Common myeloid progenitor, CD34-positive (primary cell): ENCODE results near the gene RBM38.

Experiments used
- CTCF ChIA-PET: fragments of 350-600 bp; sonication (Branson Sonifier 250); formaldehyde crosslinking; loops from one replicate; lab custom pipeline; 2021; ENCODE audit warnings: antibody characterized with exemption; lab: Charles Lee
- POLR2A ChIA-PET: fragments of 350-600 bp; sonication (Branson Sonifier 250); formaldehyde crosslinking; loops from one replicate; lab custom pipeline; 2021; ENCODE audit warnings: antibody characterized with exemption; lab: Charles Lee
- DNase-seq, 3 donors: peaks; one replicate each; pipeline versions ENCODE4 v3.0.0 to v3.0.0-alpha.2; 2013
- H3K27ac ChIP-seq, 2 experiments: 1 replicate in 1 of 2; 2 replicates in 1 of 2; pipeline ENCODE4 v1.7.0; 2013; ENCODE audit warnings: inconsistent platforms in 2 of 2, low read length in 2 of 2, mild to moderate bottlenecking in 2 of 2, low read depth in 1 of 2, moderate library complexity in 1 of 2; ENCODE audit not compliant: severe bottlenecking in 2 of 2, insufficient read depth in 1 of 2, poor library complexity in 1 of 2
- H3K27me3 ChIP-seq, 5 experiments: replicated peaks in 2 of 5; 1 replicate in 3 of 5; 2 replicates in 2 of 5; pipeline versions ENCODE4 v1.6.1 to v1.7.0; 2013; ENCODE audit warnings: low read length in 4 of 5, mild to moderate bottlenecking in 2 of 5, moderate library complexity in 2 of 5, inconsistent platforms in 1 of 5; ENCODE audit not compliant: insufficient read depth in 5 of 5, control insufficient read depth in 4 of 5
- H3K36me3 ChIP-seq, 4 experiments: 1 replicate in 2 of 4; 2 replicates in 2 of 4; pipeline versions ENCODE4 v1.6.1 to v1.7.0; 2013; ENCODE audit warnings: low read length in 3 of 4, control low read depth in 1 of 4, mild to moderate bottlenecking in 1 of 4; ENCODE audit not compliant: control insufficient read depth in 4 of 4, insufficient read depth in 4 of 4
- H3K4me1 ChIP-seq, 4 experiments: 1 replicate in 3 of 4; 2 replicates in 1 of 4; pipeline versions ENCODE4 v1.6.1 to v1.7.1; 2013; ENCODE audit warnings: low read length in 3 of 4, mild to moderate bottlenecking in 3 of 4, control low read depth in 1 of 4, inconsistent platforms in 1 of 4, moderate library complexity in 1 of 4; ENCODE audit not compliant: control insufficient read depth in 4 of 4, insufficient read depth in 4 of 4; ENCODE audit errors: control extremely low read depth in 1 of 4
- H3K4me3 ChIP-seq, 7 experiments: 1 replicate in 4 of 7; 2 replicates in 3 of 7; pipeline versions ENCODE4 v1.5.1 to v1.7.0; 2013; ENCODE audit warnings: mild to moderate bottlenecking in 7 of 7, low read length in 6 of 7, moderate library complexity in 6 of 7, inconsistent platforms in 2 of 7, low read depth in 2 of 7, control low read depth in 1 of 7; ENCODE audit not compliant: insufficient read depth in 4 of 7, control insufficient read depth in 1 of 7; ENCODE audit errors: extremely low read depth in 1 of 7
- H3K9me3 ChIP-seq, 5 experiments: 1 replicate in 4 of 5; 2 replicates in 1 of 5; pipeline versions ENCODE4 v1.6.1 to v1.7.1; 2013; ENCODE audit warnings: low read length in 4 of 5, mild to moderate bottlenecking in 2 of 5, inconsistent platforms in 1 of 5, low read depth in 1 of 5, moderate library complexity in 1 of 5; ENCODE audit not compliant: control insufficient read depth in 4 of 5, insufficient read depth in 2 of 5; ENCODE audit errors: control extremely low read depth in 1 of 5
- WGBS: methylation state at CpG from one replicate; pipeline ENCODE4 v1.1.5; 2013; ENCODE audit not compliant: insufficient coverage; 5-methylcytosine and 5-hydroxymethylcytosine counted together

Gene RBM38

DNA sequence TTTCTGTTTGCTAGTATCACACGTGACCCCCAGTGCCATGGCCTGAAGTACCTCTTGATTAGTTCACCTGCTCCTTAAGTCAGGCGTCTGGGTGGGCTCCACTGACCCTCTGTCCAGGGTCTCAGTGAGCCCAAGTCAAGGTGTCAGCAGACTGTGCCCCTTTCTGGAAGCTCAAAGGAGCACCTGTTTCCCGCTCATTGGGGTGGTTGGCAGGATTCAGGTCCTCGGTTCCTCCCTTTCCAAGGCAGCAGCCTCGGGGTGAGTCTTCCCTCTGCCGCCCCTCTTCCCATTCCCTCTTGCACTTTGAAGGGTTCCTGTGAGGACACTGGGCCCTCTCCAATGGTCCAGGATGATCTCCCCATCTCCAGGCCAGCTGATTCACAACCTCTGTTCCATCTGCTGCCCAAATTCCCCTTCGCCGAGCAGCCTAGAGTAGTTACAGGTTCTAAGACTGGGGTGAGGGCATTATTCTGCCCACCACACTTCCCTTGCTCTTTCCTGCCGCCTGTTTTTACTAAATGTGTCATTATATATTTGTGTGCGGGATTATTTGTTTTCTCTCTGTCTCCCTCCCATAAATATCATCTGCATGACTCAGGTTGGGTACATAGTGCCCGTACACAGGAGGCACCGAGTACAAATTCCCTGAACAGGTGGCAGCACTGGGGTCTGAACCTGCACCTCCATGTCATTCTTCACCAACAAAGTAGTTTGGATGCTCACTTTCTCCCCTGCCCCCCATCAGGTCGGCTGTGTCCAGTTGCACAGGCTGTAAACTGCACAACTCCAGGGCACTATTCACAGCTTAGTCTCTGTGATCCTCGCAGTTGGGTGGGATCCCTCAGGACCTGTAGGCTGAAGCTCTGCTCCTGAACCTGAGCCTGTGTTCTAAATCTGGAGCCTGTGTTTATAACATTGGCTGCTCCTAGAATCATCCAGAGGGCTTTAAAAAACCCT, 58.5 kb downstream of the RBM38 start:
- WGBS = 54% methylated on average over 9 of the region's 14 CpGs
- CTCF ChIA-PET = interaction anchor here (1.0 to 6.7 kb wide), 10 partner anchors 11 to 52 kb away, joined by 3 to 27 read pairs (median 5); no protein-coding TSS in a partner anchor
- no peak overlapping the region for H3K27ac ChIP-seq

DNA sequence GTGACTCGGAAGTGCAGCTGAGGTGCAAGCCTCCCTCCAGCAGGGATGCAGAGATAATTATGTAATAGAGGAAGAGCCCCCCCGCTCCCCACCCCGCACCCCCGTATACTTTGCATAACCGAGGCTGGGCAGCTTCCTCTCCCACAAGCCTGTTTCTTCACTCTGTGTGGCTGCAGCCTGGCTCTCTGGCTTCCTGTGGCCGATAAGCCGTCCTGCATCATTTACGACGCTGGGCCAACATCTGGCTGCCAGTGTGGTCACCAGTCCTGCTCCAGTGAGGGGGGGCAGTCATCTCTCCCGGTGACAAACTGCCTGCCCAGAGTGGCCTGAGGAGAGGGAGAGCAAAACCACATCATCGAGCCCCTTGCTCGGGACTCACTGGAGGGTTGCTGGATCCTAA, 59.2 kb downstream of the RBM38 start:
- Histone ChIP-seq H3K27ac (peak overlapping the region in 1 of 2 experiments; percentile 36), H3K4me3 (peak overlapping the region in 3 of 7 experiments; percentile 16 to 58 (median 46)), H3K36me3 (no peaks in the 10 kb centered on the region), H3K4me1 (peaks cover 16 to 44% (median 40%) of the 10 kb centered on the region in 4 experiments), H3K9me3 (no peaks in the 10 kb centered on the region), H3K27me3 (no peaks in the 10 kb centered on the region)
- peak; percentile 68 to 94 (median 91) for DNase-seq
- ChIA-PET CTCF (interaction anchor here (1.0 to 6.7 kb wide), 9 partner anchors 12 to 53 kb away, joined by 3 to 27 read pairs (median 4); no protein-coding TSS in a partner anchor), POLR2A (interaction anchor here (0.8 to 2.3 kb wide), 4 partner anchors 22 to 59 kb away, joined by 3 to 9 read pairs (median 6); partner anchors contain the start of gene RBM38)
- WGBS = 0% methylated on average over 8 of the region's 12 CpGs

More for the DNA sequence above, 58.5 kb downstream of the RBM38 start:
- POLR2A ChIA-PET = interaction anchor here (0.6 to 2.3 kb wide), 5 partner anchors 23 to 59 kb away, joined by 3 to 9 read pairs (median 5); partner anchors contain the start of gene RBM38
- Histone ChIP-seq H3K4me1 (peaks cover 16 to 44% (median 40%) of the 10 kb centered on the region in 4 experiments), H3K4me3 (peak overlapping the region in 3 of 7 experiments; percentile 13 to 25 (median 16)), H3K36me3 (no peaks in the 10 kb centered on the region), H3K27me3 (no peaks in the 10 kb centered on the region), H3K9me3 (no peaks in the 10 kb centered on the region)
- peak in 2 of 3 donors; percentile 70 to 74 for DNase-seq

DNA sequence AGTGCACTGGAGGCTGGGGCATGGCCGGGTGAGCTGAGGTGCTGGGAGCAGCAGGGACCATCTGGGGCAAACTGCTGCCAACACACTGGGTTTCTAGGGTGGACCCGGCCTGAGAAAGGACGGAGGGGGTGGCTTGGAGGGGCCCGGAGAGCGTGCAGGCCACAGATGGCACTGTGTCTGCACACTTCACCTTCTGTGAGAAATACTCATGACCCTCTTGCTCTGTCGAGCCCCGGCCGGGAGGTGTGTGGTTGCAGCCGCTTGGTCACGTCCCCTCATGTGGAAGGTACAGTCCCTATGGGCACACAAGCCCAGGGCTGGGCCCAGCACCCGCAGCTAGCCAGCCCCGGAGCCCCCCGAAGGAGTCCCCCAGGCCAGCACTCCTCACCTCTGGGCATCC, 59.7 kb downstream of the RBM38 start:
- POLR2A ChIA-PET = interaction anchor here (1.5 to 2.3 kb wide), 4 partner anchors 22 to 58 kb away, joined by 3 to 9 read pairs (median 6); no protein-coding TSS in a partner anchor
- WGBS = 9% methylated on average over 11 of the region's 13 CpGs
- Histone ChIP-seq H3K27ac (peak overlapping the region in 1 of 2 experiments; percentile 36), H3K4me3 (peak overlapping the region in 3 of 7 experiments; percentile 16 to 58 (median 46)), H3K9me3 (no peaks in the 10 kb centered on the region), H3K36me3 (no peaks in the 10 kb centered on the region), H3K4me1 (peaks cover 16 to 44% (median 40%) of the 10 kb centered on the region in 4 experiments), H3K27me3 (no peaks in the 10 kb centered on the region)
- DNase-seq = peak in 2 of 3 donors; percentile 67 to 81
- CTCF ChIA-PET = interaction anchor here (1.0 to 6.7 kb wide), 7 partner anchors 8 to 53 kb away, joined by 3 to 27 read pairs (median 4); no protein-coding TSS in a partner anchor

DNA sequence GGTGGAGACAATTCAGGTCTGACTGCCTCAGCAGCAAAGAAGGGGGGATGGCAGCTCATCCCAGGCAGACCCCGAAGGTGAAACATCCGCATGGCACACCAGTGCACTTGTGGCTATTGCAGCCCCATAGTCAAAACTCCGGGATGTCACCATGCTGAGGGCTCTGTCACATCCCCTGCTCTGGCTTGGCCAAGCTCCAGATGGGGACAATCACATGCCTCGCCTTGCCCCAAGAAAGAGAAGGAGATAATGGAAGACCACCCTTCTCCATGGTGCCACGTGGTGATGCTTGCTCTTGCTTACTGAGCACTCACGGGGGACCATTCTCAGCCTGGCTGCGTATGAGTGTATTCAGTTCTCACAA, 60.2 kb downstream of the RBM38 start:
- CTCF ChIA-PET = interaction anchor here (1.0 to 6.7 kb wide), 6 partner anchors 8 to 53 kb away, joined by 3 to 27 read pairs (median 8); no protein-coding TSS in a partner anchor
- POLR2A ChIA-PET = interaction anchor here (1.5 to 2.3 kb wide), 4 partner anchors 21 to 59 kb away, joined by 3 to 9 read pairs (median 6); no protein-coding TSS in a partner anchor
- WGBS = 20% methylated on average over 5 of the region's 7 CpGs
- Histone ChIP-seq H3K27ac (no peak overlapping the region), H3K9me3 (no peaks in the 10 kb centered on the region), H3K36me3 (no peaks in the 10 kb centered on the region), H3K4me3 (peak overlapping the region in 1 of 7 experiments; percentile 50), H3K27me3 (no peaks in the 10 kb centered on the region), H3K4me1 (peaks cover 16 to 44% (median 40%) of the 10 kb centered on the region in 4 experiments)
- peak in 2 of 3 donors; percentile 44 to 63 for DNase-seq

DNA sequence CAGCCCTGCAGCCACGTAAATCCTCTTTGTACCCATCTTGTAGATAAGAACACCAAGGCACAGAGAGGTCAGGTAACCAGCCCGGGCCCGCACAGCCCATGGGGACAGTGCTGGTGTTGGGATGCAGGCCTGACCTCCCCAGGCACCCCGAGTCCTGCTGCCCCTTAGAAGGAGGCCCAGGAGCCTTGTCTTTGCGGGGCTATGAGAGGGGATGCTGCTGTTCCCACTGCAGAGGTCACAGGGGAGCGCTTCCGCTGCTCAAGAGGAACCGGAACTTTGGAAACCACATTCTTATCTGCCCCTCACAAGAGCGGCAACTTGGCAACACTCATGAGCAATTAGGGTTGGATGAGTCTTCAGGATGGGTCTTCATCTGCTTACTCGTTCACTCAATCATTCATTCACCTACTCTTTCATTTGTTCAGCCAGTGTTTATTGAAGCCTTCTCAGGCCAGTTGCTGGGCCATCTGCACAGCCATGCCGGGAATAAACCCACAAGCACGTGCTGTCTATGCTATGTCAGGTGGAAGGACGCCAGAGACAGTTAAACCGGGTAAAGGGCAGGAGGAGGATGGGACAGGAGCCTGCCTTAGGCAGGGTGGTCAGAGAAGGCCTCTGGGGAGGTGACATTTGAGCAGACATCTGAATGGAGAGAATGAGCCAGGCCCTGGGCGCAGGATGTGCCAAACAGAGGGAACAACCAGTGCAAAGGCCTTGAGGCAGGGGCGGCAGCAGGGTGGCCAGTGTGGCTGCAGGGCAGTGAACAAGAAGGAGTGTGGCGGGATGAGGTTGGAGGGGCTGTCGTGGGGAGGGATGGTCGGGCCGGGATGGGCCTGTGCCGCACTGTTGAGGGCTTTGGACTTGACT, 60.8 kb downstream of the RBM38 start:
- Histone ChIP-seq H3K4me1 (peaks cover 16 to 44% (median 40%) of the 10 kb centered on the region in 4 experiments), H3K27me3 (no peaks in the 10 kb centered on the region), H3K9me3 (no peaks in the 10 kb centered on the region), H3K27ac (peak overlapping the region in 1 of 2 experiments; percentile 57), H3K4me3 (peak overlapping the region in 2 of 7 experiments; percentile 2 to 50), H3K36me3 (no peaks in the 10 kb centered on the region)
- POLR2A ChIA-PET = interaction anchor here (1.6 to 1.9 kb wide), 2 partner anchors 54 to 59 kb away, joined by 3 to 9 read pairs; no protein-coding TSS in a partner anchor
- CTCF ChIA-PET = interaction anchor here (1.0 to 6.7 kb wide), 3 partner anchors 9 to 25 kb away, joined by 3 to 27 read pairs (median 11); no protein-coding TSS in a partner anchor
- peak; percentile 93 to 99 (median 98) for DNase-seq
- 30% methylated on average over 12 of the region's 21 CpGs for WGBS

DNA sequence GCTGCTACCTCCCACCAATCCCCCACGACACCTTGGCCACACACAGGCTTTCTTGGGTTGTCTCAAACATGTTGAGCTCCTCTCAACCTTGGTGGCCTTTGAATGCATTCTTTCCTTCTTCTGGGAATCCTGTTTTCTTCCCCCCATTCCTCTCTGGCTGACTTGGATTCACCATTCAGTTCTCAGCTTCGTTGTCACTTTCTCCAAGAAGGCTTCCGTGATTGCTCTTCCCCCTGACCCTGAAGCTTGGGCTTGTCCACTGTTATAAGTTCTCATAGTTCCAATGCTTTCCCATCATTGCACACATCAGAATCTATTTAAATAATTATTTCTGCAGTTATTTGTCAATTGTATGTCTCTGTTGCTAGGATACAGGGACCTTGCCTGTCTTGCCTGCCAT, 64.2 kb downstream of the RBM38 start:
- H3K27ac ChIP-seq = no peak overlapping the region
- no peak for DNase-seq
- no peaks in the 10 kb centered on the region for H3K9me3 ChIP-seq
- POLR2A ChIA-PET = interaction anchor here (0.6 kb wide), 2 partner anchors 49 to 54 kb away, joined by 3 to 5 read pairs; no protein-coding TSS in a partner anchor
- 100% methylated on average over 2 of the region's 3 CpGs for WGBS
- no peaks in the 10 kb centered on the region for H3K27me3 ChIP-seq
- CTCF ChIA-PET = interaction anchor here (0.9 to 1.9 kb wide), 5 partner anchors 10 to 52 kb away, joined by 3 to 8 read pairs (median 3); no protein-coding TSS in a partner anchor
- H3K36me3 ChIP-seq = no peaks in the 10 kb centered on the region
- peaks cover 4 to 32% (median 24%) of the 10 kb centered on the region in 4 experiments for H3K4me1 ChIP-seq
- no peak overlapping the region for H3K4me3 ChIP-seq
